Esophagus muscularis mucosa (tissue), 4 donors: Measurements from ENCODE around the gene VTI1A. TPM values are rescaled to one million over a fixed set of nuclear protein-coding genes. Genes with fewer than 3 reads are reported as not detected.

ENCODE experiments used
- DNase-seq: peaks from one replicate; pipeline ENCODE4 v3.0.0-alpha.2; 2017; ENCODE audit errors: extremely low spot score
- H3K27ac ChIP-seq, 4 donors: fragments of 200-600 bp; sonication (generic); replicated peaks in 1 of 4; 1 replicate in 3 of 4; 2 replicates in 1 of 4; pipeline ENCODE4 v1.5.1; 2016 to 2019; ENCODE audit warnings: mild to moderate bottlenecking in 1 of 4
- H3K27me3 ChIP-seq, 4 donors: fragments of 200-600 bp; sonication (generic); one replicate each; pipeline versions ENCODE4 v1.5.1 to v1.6.0; 2016 to 2019
- H3K36me3 ChIP-seq, 4 donors: fragments of 200-600 bp; sonication (generic); one replicate each; pipeline ENCODE4 v1.5.1; 2016 to 2019
- H3K4me1 ChIP-seq, 4 donors: fragments of 200-600 bp; sonication (generic); one replicate each; pipeline ENCODE4 v1.5.1; 2016 to 2019
- H3K4me3 ChIP-seq, 4 donors: fragments of 200-600 bp; sonication (generic); 1 replicate in 2 of 4; 2 replicates in 2 of 4; pipeline ENCODE4 v1.5.1; 2016 to 2019; ENCODE audit warnings: mild to moderate bottlenecking in 4 of 4, moderate library complexity in 1 of 4
- H3K9me3 ChIP-seq, 4 donors: fragments of 200-600 bp; sonication (generic); 1 replicate in 3 of 4; 2 replicates in 1 of 4; pipeline ENCODE4 v1.5.1; 2016 to 2019
- EP300 ChIP-seq: sonication (generic); formaldehyde crosslinking; IDR thresholded peaks from one replicate; pipeline ENCODE4 v1.6.1; 2017; ENCODE audit warnings: antibody characterized with exemption
- POLR2A ChIP-seq: fragments of 450-650 bp; IDR thresholded peaks from one replicate; pipeline ENCODE4 v1.6.1; 2017; ENCODE audit warnings: antibody characterized with exemption, moderate library complexity, mild to moderate bottlenecking, low read depth
- POLR2AphosphoS5 ChIP-seq, 2 donors: sonication (generic); formaldehyde crosslinking; IDR thresholded peaks; one replicate each; pipeline ENCODE4 v1.6.1; 2017; ENCODE audit warnings: antibody characterized with exemption in 2 of 2
- WGBS: methylation state at CpG from one replicate; pipeline ENCODE4 v1.1.5; 2018; 5-methylcytosine and 5-hydroxymethylcytosine counted together
- intact Hi-C: fragments of 100-400 bp; cut with DNase I; formaldehyde crosslinking; loops from one replicate; pipeline ENCODE4 v1.15.1; 2023
- total RNA-seq, 4 donors: library from RNA; depleted of rRNA; stranded (reverse); fragments of >200 nt; gene quantifications; one replicate each; pipeline versions ENCODE4 v1.1.0 to v1.2.1, GENCODE V29; 2016
- TF ChIP-seq, protein P1 (sequence below), 3 experiments: fragments of 200-600 bp in 2 of 3; fragments of 450-650 bp in 1 of 3; sonication (generic) in 2 of 3; IDR thresholded peaks; one replicate each; pipeline ENCODE4 v1.5.1; 2017 to 2019; ENCODE audit warnings: antibody characterized with exemption in 3 of 3, mild to moderate bottlenecking in 2 of 3, moderate library complexity in 1 of 3

The VTI1A gene
- total RNA-seq, 4 donors from 2014 or later: 27.6 to 42.7 (median 33.8) TPM

DNA sequence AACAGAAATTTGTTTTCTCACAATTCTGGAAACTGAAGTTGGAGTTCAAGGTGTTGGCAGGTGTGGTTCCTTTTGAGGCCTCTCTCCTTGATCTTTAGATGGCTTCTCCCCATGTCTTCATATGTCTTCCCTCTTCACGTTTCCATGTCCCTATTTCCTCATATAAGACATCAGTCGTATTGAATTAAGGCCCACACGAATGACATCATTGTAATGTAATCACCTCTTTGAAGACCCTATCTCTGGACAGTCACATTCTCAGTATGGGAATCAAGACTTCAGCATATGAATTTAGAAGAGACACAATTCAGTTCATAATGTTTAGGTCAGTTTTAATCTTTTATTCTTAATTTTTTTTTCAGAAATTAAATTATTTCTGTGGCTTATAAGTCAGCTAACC lies 19.8 kb downstream of the VTI1A start:
- WGBS: 96% methylated on average over 3 of the region's 3 CpGs
- no peaks in the 10 kb centered on the region for H3K9me3 ChIP-seq
- TF ChIP-seq, protein P1, sequence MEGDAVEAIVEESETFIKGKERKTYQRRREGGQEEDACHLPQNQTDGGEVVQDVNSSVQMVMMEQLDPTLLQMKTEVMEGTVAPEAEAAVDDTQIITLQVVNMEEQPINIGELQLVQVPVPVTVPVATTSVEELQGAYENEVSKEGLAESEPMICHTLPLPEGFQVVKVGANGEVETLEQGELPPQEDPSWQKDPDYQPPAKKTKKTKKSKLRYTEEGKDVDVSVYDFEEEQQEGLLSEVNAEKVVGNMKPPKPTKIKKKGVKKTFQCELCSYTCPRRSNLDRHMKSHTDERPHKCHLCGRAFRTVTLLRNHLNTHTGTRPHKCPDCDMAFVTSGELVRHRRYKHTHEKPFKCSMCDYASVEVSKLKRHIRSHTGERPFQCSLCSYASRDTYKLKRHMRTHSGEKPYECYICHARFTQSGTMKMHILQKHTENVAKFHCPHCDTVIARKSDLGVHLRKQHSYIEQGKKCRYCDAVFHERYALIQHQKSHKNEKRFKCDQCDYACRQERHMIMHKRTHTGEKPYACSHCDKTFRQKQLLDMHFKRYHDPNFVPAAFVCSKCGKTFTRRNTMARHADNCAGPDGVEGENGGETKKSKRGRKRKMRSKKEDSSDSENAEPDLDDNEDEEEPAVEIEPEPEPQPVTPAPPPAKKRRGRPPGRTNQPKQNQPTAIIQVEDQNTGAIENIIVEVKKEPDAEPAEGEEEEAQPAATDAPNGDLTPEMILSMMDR (IDR thresholded peaks at IDR 0.05): no peak
- no peak for TF ChIP-seq POLR2AphosphoS5 (IDR thresholded peaks at IDR 0.05)
- no peak for TF ChIP-seq POLR2A
- TF ChIP-seq EP300: no peak
- DNase-seq: no peak
- intact Hi-C loops: no loop called here
- H3K27ac ChIP-seq: no peak overlapping the region
- H3K4me1 ChIP-seq: peaks cover 0 to 3% (median 1%) of the 10 kb centered on the region in 4 donors
- H3K36me3 ChIP-seq: peaks cover 12 to 59% (median 24%) of the 10 kb centered on the region in 4 donors
- H3K27me3 ChIP-seq: no peaks in the 10 kb centered on the region
- H3K4me3 ChIP-seq: no peak overlapping the region

DNA sequence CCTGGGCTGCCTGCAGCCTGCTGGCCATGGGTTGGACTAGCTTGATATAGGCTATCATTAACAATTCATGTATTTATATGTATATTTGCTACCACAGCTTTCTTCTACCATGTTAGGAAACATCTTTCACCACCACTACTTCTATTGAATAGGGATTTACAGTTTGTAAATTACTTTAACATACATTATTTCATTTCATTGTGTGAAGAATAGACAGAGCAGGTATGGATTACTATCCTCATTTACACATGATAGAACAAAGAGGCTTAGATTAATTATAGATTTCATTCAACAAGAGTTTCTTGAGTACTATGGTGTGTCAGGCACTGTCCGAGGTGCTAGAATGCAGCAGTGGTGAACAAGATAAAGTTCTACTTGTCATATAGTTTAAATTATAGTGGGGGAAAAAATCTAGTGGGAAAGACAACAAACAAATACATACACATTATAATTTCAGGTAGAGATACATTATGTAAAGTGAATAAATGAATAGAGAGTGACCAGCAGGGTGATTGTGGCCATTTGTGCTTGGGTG lies 20.6 kb downstream of the VTI1A start:
- TF ChIP-seq EP300: no peak
- TF ChIP-seq, protein P1 (IDR thresholded peaks at IDR 0.05): no peak
- no peak for TF ChIP-seq POLR2A
- no peak for TF ChIP-seq POLR2AphosphoS5 (IDR thresholded peaks at IDR 0.05)
- H3K27me3 ChIP-seq: no peaks in the 10 kb centered on the region
- 91% methylated on average over 1 of the region's 1 CpG for WGBS
- no peak overlapping the region for H3K27ac ChIP-seq
- intact Hi-C loops: no loop called here
- DNase-seq: no peak
- peaks cover 12 to 56% (median 23%) of the 10 kb centered on the region in 4 donors for H3K36me3 ChIP-seq
- H3K9me3 ChIP-seq: no peaks in the 10 kb centered on the region
- H3K4me3 ChIP-seq: no peak overlapping the region
- H3K4me1 ChIP-seq: peaks cover 0 to 11% (median 2%) of the 10 kb centered on the region in 4 donors

DNA sequence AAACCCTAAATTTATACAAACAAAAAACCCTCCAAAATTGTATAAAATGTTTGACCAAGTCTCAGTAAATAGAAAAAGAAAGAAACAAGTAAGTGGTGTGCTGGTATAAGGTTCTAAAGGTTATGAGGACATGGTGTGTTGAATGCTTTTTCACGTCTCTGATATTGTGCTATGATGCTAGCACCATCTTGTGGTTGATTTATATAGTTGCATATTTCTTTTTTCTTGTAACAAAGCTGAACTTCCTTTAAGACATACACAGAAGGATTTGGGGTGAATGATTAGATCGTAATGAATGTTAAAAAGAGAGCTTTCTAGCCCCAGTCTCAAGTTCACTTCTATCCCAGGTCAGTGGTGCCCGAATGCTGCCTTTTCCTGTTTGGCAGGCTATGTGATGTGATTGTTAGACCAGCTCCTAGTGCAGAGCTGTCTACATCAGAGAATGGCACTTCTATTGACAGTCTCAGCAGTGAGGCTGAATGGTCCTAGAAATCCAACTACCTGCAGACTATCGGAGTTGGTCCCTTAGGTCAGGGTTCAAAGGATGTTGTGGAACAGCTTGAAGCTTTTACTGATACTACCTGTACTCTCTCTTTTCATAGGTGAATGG lies 25.0 kb downstream of the VTI1A start:
- peaks cover 0 to 12% (median 2%) of the 10 kb centered on the region in 4 donors for H3K4me1 ChIP-seq
- no peak overlapping the region for H3K4me3 ChIP-seq
- 19% methylated on average over 4 of the region's 4 CpGs for WGBS
- intact Hi-C loops: no loop called here
- no peaks in the 10 kb centered on the region for H3K27me3 ChIP-seq
- H3K36me3 ChIP-seq: peaks cover 0 to 27% (median 3%) of the 10 kb centered on the region in 4 donors
- DNase-seq: no peak
- no peak for TF ChIP-seq POLR2A
- TF ChIP-seq, protein P1 (IDR thresholded peaks at IDR 0.05): peak; percentile 42 to 76 (median 57)
- no peaks in the 10 kb centered on the region for H3K9me3 ChIP-seq
- H3K27ac ChIP-seq: no peak overlapping the region

DNA sequence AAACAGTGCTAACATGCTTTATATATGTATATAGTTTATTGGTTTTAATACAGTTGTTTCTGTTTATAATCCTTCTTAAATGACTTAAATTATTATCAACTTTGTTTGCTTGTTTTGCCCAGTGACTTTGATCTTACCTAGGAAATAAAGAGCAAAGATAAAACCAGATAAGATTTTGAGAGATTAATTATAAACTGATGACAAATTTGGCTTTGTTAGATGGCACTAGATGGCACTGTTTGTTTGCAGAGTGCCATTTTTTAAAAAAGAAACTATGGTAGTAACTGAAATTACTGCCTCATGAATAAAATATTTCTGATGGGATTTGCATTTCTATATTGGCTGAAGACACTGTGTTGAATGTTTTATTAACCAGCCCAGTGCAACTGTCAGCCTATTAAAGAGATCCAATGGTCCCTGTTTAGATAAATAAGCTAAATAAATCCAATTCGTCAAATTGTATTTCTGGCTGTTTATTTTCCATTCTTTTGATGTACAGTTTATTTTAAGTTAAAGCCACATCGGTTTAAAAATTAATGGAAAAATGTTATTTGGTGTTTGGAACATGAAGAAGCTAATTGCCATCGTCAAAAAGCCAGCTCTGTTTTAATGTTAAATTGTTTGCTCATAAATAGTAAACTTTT lies 28.7 kb downstream of the VTI1A start:
- Histone ChIP-seq H3K27ac (no peak overlapping the region), H3K9me3 (no peaks in the 10 kb centered on the region), H3K27me3 (no peaks in the 10 kb centered on the region), H3K4me1 (peaks cover 0 to 12% (median 2%) of the 10 kb centered on the region in 4 donors), H3K4me3 (no peak overlapping the region), H3K36me3 (no peaks in the 10 kb centered on the region)
- intact Hi-C loops: no loop called here
- no peak for DNase-seq
- TF ChIP-seq, protein P1 (IDR thresholded peaks at IDR 0.05): peak; percentile 6 to 20 (median 15)
- no peak for TF ChIP-seq EP300
- no peak for TF ChIP-seq POLR2A
- TF ChIP-seq POLR2AphosphoS5 (IDR thresholded peaks at IDR 0.05): no peak
- 76% methylated on average over 3 of the region's 3 CpGs for WGBS
